CD4-positive, alpha-beta memory T cell (primary cell): Measurements from ENCODE around the gene DCUN1D1. TPM values are rescaled to one million over a fixed set of nuclear protein-coding genes. Genes with fewer than 3 reads are reported as not detected.

Experiments used
- CTCF ChIA-PET: fragments of 350-600 bp; sonication (Branson Sonifier 250); formaldehyde crosslinking; loops from one replicate; lab custom pipeline; 2021; ENCODE audit warnings: inconsistent platforms; ENCODE audit not compliant: partially characterized antibody; lab: Charles Lee
- POLR2A ChIA-PET: fragments of 350-600 bp; sonication (Branson Sonifier 250); formaldehyde crosslinking; loops from one replicate; lab custom pipeline; 2021; ENCODE audit not compliant: partially characterized antibody; lab: Charles Lee
- DNase-seq, 5 donors: peaks; one replicate each; pipeline versions ENCODE4 v3.0.0 to v3.0.0-alpha.2; 2020 to 2022; ENCODE audit warnings: mixed read lengths in 1 of 5
- H3K27ac ChIP-seq: one replicate; pipeline ENCODE4 v1.7.0; 2013; ENCODE audit warnings: low read depth, low read length
- H3K27me3 ChIP-seq: 2 replicates; pipeline ENCODE4 v1.7.0; 2013; ENCODE audit warnings: mild to moderate bottlenecking, low read length, moderate library complexity; ENCODE audit not compliant: insufficient read depth
- H3K36me3 ChIP-seq: 2 replicates; pipeline ENCODE4 v1.7.0; 2013; ENCODE audit warnings: mild to moderate bottlenecking, low read length, moderate library complexity; ENCODE audit not compliant: insufficient read depth
- H3K4me1 ChIP-seq: 2 replicates; pipeline ENCODE4 v1.7.0; 2013; ENCODE audit warnings: mild to moderate bottlenecking, low read length, moderate library complexity; ENCODE audit not compliant: insufficient read depth
- H3K4me3 ChIP-seq, 2 donors: one replicate each; pipeline ENCODE4 v1.7.0; 2013; ENCODE audit warnings: low read length in 2 of 2, mild to moderate bottlenecking in 1 of 2
- H3K9me3 ChIP-seq, 2 donors: one replicate each; pipeline ENCODE4 v1.7.0; 2013; ENCODE audit warnings: low read length in 2 of 2, control low read depth in 1 of 2; ENCODE audit not compliant: control insufficient read depth in 1 of 2
- H3K27ac Mint-ChIP-seq, 7 donors: one replicate each; pipeline ENCODE4 v1.8.0; 2020 to 2021; ENCODE audit warnings: mixed read lengths in 7 of 7, mild to moderate bottlenecking in 6 of 7, inconsistent platforms in 3 of 7, moderate library complexity in 3 of 7
- H3K27me3 Mint-ChIP-seq, 2 donors: one replicate each; pipeline ENCODE4 v1.8.0; 2020 to 2021; ENCODE audit warnings: mixed read lengths in 2 of 2
- H3K36me3 Mint-ChIP-seq, 2 donors: one replicate each; pipeline ENCODE4 v1.8.0; 2020 to 2021; ENCODE audit warnings: mixed read lengths in 2 of 2, inconsistent platforms in 1 of 2, mild to moderate bottlenecking in 1 of 2
- H3K4me1 Mint-ChIP-seq, 4 donors: one replicate each; pipeline ENCODE4 v1.8.0; 2020 to 2021; ENCODE audit warnings: mixed read lengths in 4 of 4, mild to moderate bottlenecking in 1 of 4
- H3K4me3 Mint-ChIP-seq, 8 donors: one replicate each; pipeline ENCODE4 v1.8.0; 2020 to 2021; ENCODE audit warnings: mixed read lengths in 8 of 8, mild to moderate bottlenecking in 7 of 8, moderate library complexity in 6 of 8, inconsistent platforms in 3 of 8
- H3K9me3 Mint-ChIP-seq, 8 donors: one replicate each; pipeline ENCODE4 v1.8.0; 2020 to 2021; ENCODE audit warnings: mixed read lengths in 8 of 8, mild to moderate bottlenecking in 5 of 8, inconsistent platforms in 3 of 8, moderate library complexity in 1 of 8
- intact Hi-C: fragments of 100-400 bp; cut with micrococcal nuclease; formaldehyde crosslinking; loops from one replicate; pipeline ENCODE4 v1.15.1; 2023
- polyA plus RNA-seq, 2 donors: library from polyadenylated mRNA; unstranded; fragments of 300-500 nt; fragmentation: Illumina TruSeq; gene quantifications; one replicate each; pipeline ENCODE4 v1.2.3, GENCODE V29; 2021
- total RNA-seq, 2 experiments: library from RNA; stranded (reverse); gene quantifications; one replicate each; pipeline ENCODE4 v1.2.3, GENCODE V29; 2021

DCUN1D1 gene
- total and polyA plus RNA-seq, 4 experiments from 2014 or later: 26.1 to 36.4 (median 32.7) TPM

GRCh38 chr3:182972387-182972786, 8.0 kb downstream of the DCUN1D1 start:
- Mint-ChIP-seq H3K9me3 (no peaks in the 10 kb centered on the region), H3K4me3 (no peak overlapping the region), H3K27me3 (no peaks in the 10 kb centered on the region), H3K36me3 (peaks cover 0 to 3% of the 10 kb centered on the region in 2 donors), H3K27ac (peak overlapping the region in 1 of 7 donors; percentile 70), H3K4me1 (peaks cover 38 to 54% (median 45%) of the 10 kb centered on the region in 4 donors)
- Histone ChIP-seq H3K9me3 (no peaks in the 10 kb centered on the region), H3K27me3 (no peaks in the 10 kb centered on the region), H3K4me3 (no peak overlapping the region), H3K36me3 (no peaks in the 10 kb centered on the region), H3K27ac (no peak overlapping the region), H3K4me1 (peaks cover 37% of the 10 kb centered on the region)
- intact Hi-C loops: no loop called here
- DNase-seq: no peak
- POLR2A ChIA-PET: no interaction called here
- CTCF ChIA-PET: no interaction called here

DNA sequence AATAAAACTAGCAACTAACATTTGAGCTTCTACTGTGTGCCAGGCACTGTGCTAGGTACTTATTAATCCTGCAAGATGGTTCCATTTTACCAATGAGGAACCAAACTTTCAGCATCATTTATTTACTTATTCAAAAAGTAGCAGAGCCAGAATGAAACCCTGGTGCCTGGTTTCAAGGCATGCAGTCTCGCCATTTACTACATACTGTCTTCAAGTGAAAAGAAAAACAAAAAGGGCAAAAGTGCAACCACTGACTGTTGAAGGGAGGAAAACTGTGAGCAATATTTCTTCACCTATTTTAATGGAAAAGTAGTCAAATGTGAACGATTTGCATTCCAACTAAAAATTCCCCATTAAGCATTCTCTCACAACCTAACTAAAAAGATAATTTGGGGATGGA, 8.7 kb downstream of the DCUN1D1 start:
- H3K27ac ChIP-seq: no peak overlapping the region
- Mint-ChIP-seq H3K4me1 (peaks cover 42 to 60% (median 47%) of the 10 kb centered on the region in 4 donors), H3K4me3 (no peak overlapping the region), H3K27ac (no peak overlapping the region), H3K9me3 (no peaks in the 10 kb centered on the region), H3K27me3 (no peaks in the 10 kb centered on the region), H3K36me3 (peaks cover 0 to 3% of the 10 kb centered on the region in 2 donors)
- no peaks in the 10 kb centered on the region for H3K9me3 ChIP-seq
- CTCF ChIA-PET: no interaction called here
- H3K36me3 ChIP-seq: no peaks in the 10 kb centered on the region
- no peak overlapping the region for H3K4me3 ChIP-seq
- peaks cover 40% of the 10 kb centered on the region for H3K4me1 ChIP-seq
- no peak for DNase-seq
- no peaks in the 10 kb centered on the region for H3K27me3 ChIP-seq
- POLR2A ChIA-PET: interaction anchor here (3.8 kb wide), 1 partner anchor 7 kb away, joined by 23 read pairs; no protein-coding TSS in a partner anchor
- intact Hi-C loops: no loop called here

GRCh38 chr3:182970811-182971418, 9.4 kb downstream of the DCUN1D1 start:
- Histone ChIP-seq H3K27me3 (no peaks in the 10 kb centered on the region), H3K4me3 (no peak overlapping the region), H3K27ac (no peak overlapping the region), H3K36me3 (no peaks in the 10 kb centered on the region), H3K4me1 (peaks cover 47% of the 10 kb centered on the region), H3K9me3 (no peaks in the 10 kb centered on the region)
- peak overlapping the region in 3 of 7 donors; percentile 6 to 43 (median 10) for H3K27ac Mint-ChIP-seq
- intact Hi-C loops: no loop called here
- H3K27me3 Mint-ChIP-seq: no peaks in the 10 kb centered on the region
- CTCF ChIA-PET: interaction anchor here (0.9 to 1.3 kb wide), 2 partner anchors 8 to 61 kb away, joined by 3 to 4 read pairs; no protein-coding TSS in a partner anchor
- POLR2A ChIA-PET: interaction anchor here (3.8 kb wide), 1 partner anchor 8 kb away, joined by 23 read pairs; no protein-coding TSS in a partner anchor
- H3K4me1 Mint-ChIP-seq: peaks cover 41 to 60% (median 48%) of the 10 kb centered on the region in 4 donors
- H3K36me3 Mint-ChIP-seq: peaks cover 0 to 3% of the 10 kb centered on the region in 2 donors
- no peaks in the 10 kb centered on the region for H3K9me3 Mint-ChIP-seq
- H3K4me3 Mint-ChIP-seq: no peak overlapping the region
- DNase-seq: no peak

DNA sequence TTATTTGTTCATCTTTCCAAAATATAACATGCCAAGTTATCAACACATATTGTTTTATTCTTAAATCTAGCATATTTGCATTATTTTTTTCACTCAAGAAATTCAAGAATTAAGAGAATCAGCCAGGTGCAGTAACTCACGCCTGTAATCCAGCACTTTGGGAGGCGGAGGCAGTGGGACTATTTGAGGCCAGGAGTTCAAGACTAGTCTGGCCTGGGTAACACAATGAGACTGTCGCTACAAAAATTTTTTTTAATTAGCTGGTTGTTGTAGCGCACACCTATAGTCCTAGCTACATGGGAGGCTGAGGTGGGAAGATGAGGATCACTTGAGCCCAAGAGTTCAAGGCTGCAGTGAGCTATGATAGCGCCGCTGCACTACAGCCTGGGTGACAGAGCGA, 10.5 kb downstream of the DCUN1D1 start:
- Histone ChIP-seq H3K4me1 (peaks cover 58% of the 10 kb centered on the region), H3K27ac (no peak overlapping the region), H3K27me3 (no peaks in the 10 kb centered on the region), H3K4me3 (no peak overlapping the region), H3K36me3 (no peaks in the 10 kb centered on the region), H3K9me3 (no peaks in the 10 kb centered on the region)
- Mint-ChIP-seq H3K9me3 (no peaks in the 10 kb centered on the region), H3K4me1 (peaks cover 46 to 60% (median 51%) of the 10 kb centered on the region in 4 donors), H3K4me3 (no peak overlapping the region), H3K36me3 (peaks cover 3 to 4% of the 10 kb centered on the region in 2 donors), H3K27me3 (no peaks in the 10 kb centered on the region), H3K27ac (peak overlapping the region in 1 of 7 donors; percentile 7)
- POLR2A ChIA-PET: interaction anchor here (3.8 kb wide), 1 partner anchor 9 kb away, joined by 23 read pairs; no protein-coding TSS in a partner anchor
- no peak for DNase-seq
- CTCF ChIA-PET: interaction anchor here (0.9 to 1.3 kb wide), 2 partner anchors 9 to 60 kb away, joined by 3 to 4 read pairs; no protein-coding TSS in a partner anchor
- intact Hi-C loops: loop anchor here (10.0 kb wide), 1 partner anchor 55 kb away; no protein-coding TSS in a partner anchor

GRCh38 chr3:182969277-182969676, 11.1 kb downstream of the DCUN1D1 start:
- ChIA-PET CTCF (interaction anchor here (0.9 kb wide), 1 partner anchor 9 kb away, joined by 3 read pairs; no protein-coding TSS in a partner anchor), POLR2A (interaction anchor here (1.0 to 3.8 kb wide), 4 partner anchors 10 to 129 kb away, joined by 3 to 23 read pairs (median 4); partner anchors contain the start of gene DCUN1D1)
- Histone ChIP-seq H3K4me1 (peaks cover 58% of the 10 kb centered on the region), H3K27ac (no peak overlapping the region), H3K36me3 (no peaks in the 10 kb centered on the region), H3K9me3 (no peaks in the 10 kb centered on the region), H3K27me3 (no peaks in the 10 kb centered on the region), H3K4me3 (no peak overlapping the region)
- Mint-ChIP-seq H3K27ac (peak overlapping the region in 4 of 7 donors; percentile 1 to 55 (median 46)), H3K4me3 (peak overlapping the region in 2 of 8 donors; percentile 40 to 41), H3K27me3 (no peaks in the 10 kb centered on the region), H3K4me1 (peaks cover 44 to 60% (median 50%) of the 10 kb centered on the region in 4 donors), H3K9me3 (no peaks in the 10 kb centered on the region), H3K36me3 (peaks cover 3 to 4% of the 10 kb centered on the region in 2 donors)
- intact Hi-C loops: loop anchor here (10.0 kb wide), 1 partner anchor 54 kb away; no protein-coding TSS in a partner anchor
- no peak for DNase-seq

DNA sequence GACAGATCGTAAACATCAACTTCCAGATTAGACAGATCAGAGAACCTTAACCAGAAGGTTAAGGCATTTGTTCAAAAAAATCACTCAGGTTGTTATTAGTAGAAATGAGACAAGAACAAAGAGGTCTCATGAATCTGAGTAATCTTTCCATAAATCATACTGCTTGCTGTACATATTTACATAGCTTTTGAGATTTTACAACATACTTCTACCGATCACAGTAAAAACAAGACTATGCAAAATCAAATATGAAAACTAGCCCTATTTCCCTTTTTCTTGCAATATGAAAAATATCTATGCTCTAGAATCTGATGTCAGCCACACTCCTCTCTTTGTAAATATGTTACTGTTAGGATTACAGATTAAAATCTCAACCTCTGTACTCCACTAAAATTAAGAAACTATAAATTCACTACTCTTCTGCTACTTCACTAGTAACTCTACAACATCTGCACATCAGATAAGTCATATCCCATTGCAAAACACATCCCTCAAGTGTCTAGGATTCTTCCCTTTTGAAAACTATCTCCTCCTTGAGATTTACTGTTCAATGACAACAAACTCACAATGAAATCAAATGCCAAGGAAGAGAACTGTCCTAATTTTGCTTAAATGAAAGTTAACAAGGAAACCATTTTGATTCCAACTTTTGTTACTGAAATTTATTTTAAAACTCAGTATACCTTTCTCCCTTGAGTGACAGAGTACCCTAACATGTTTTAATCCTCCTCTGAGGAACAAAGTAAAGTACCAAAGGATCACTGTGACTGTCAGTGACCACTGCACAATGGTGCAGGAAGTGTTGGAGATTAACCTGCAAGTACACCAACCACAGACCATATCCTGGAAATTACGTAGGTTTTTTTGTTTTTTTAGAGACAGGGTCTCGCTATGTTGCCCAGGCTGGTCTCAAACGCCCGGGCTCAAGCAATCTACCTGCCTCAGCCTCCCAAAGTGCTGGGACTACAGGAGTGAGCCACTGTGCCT, 12.8 kb downstream of the DCUN1D1 start:
- H3K36me3 Mint-ChIP-seq: peaks cover 8 to 12% of the 10 kb centered on the region in 2 donors
- peak overlapping the region in 6 of 8 donors; percentile 21 to 82 (median 60) for H3K4me3 Mint-ChIP-seq
- H3K27ac Mint-ChIP-seq: peak overlapping the region; percentile 15 to 95 (median 68)
- Histone ChIP-seq H3K9me3 (no peaks in the 10 kb centered on the region), H3K27me3 (no peaks in the 10 kb centered on the region), H3K4me3 (no peak overlapping the region), H3K4me1 (peaks cover 58% of the 10 kb centered on the region), H3K27ac (no peak overlapping the region), H3K36me3 (no peaks in the 10 kb centered on the region)
- intact Hi-C loops: loop anchor here (10.0 kb wide), 1 partner anchor 53 kb away; no protein-coding TSS in a partner anchor
- CTCF ChIA-PET: no interaction called here
- H3K27me3 Mint-ChIP-seq: no peaks in the 10 kb centered on the region
- H3K4me1 Mint-ChIP-seq: peaks cover 43 to 55% (median 51%) of the 10 kb centered on the region in 4 donors
- DNase-seq: peak in 4 of 5 donors; percentile 24 to 39 (median 38)
- POLR2A ChIA-PET: interaction anchor here (0.5 to 3.8 kb wide), 3 partner anchors 11 to 56 kb away, joined by 5 to 23 read pairs (median 6); partner anchors contain the start of gene DCUN1D1
- no peaks in the 10 kb centered on the region for H3K9me3 Mint-ChIP-seq
